Measurements from ENCODE around the gene C3orf33.

Gene C3orf33

GRCh38 chr3:155739154-155739553 is 66.9 kb downstream of the C3orf33 start:
- H3K27ac ChIP-seq (ENCODE audit: low read depth, low read length): no peak overlapping the region
- H3K9ac ChIP-seq (ENCODE audit: low read depth, low read length): no peak overlapping the region
- 90% methylated on average over 5 of the region's 5 CpGs for WGBS

GRCh38 chr3:155738580-155739076 is 67.5 kb downstream of the C3orf33 start:
- Histone ChIP-seq H3K4me1 (ENCODE audit: insufficient read depth, low read length) (peaks cover 21% of the 10 kb centered on the region; the same call in 1 of the 2 replicates), H3K27me3 (ENCODE audit: insufficient read depth, low read length) (no peaks in the 10 kb centered on the region), H3K27ac (ENCODE audit: low read depth, low read length) (no peak overlapping the region), H3K4me3 (ENCODE audit: low read length) (no peak overlapping the region), H3K36me3 (ENCODE audit: insufficient read depth, low read length) (no peaks in the 10 kb centered on the region), H3K9ac (ENCODE audit: low read depth, low read length) (no peak overlapping the region), H3K9me3 (ENCODE audit: insufficient read depth, low read depth, low read length) (no peaks in the 10 kb centered on the region)
- WGBS: 95% methylated on average over 13 of the region's 13 CpGs

More at GRCh38 chr3:155739154-155739553, 66.9 kb downstream of the C3orf33 start:
- Histone ChIP-seq H3K36me3 (ENCODE audit: insufficient read depth, low read length) (no peaks in the 10 kb centered on the region), H3K4me1 (ENCODE audit: insufficient read depth, low read length) (peaks cover 23% of the 10 kb centered on the region; the same call in 1 of the 2 replicates), H3K9me3 (ENCODE audit: insufficient read depth, low read depth, low read length) (no peaks in the 10 kb centered on the region), H3K27me3 (ENCODE audit: insufficient read depth, low read length) (no peaks in the 10 kb centered on the region), H3K4me3 (ENCODE audit: low read length) (no peak overlapping the region)

DNA sequence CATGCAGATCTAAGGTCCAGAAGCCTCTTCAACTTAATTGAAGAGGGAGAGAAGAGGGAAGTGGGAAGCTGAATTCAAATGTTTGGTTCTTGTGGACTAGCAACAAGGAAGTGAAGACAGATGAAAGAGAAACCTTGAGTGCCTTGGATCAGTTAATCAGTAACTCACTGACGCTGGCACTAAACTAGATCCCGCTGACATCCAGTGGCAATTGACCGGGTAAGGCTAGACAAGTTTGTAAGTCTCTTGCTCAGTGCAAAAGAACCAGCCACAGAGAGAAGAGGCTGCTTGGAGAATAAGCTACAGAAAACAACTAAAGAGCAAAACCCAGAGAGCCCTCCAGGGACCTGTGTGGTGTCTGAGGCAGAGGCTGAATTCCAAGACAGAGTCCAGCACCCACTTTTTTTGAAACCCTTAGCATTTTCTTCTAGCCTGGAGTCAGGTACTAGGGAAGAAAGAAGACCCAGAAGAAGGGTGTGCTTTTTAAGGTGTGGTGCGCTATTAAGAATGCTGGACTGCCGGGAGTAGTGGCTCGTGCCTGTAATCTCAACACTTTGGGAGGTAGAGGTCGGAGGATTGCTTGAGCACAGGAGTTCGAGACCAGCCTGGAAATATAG is 68.1 kb downstream of the C3orf33 start:
- Histone ChIP-seq H3K27ac (ENCODE audit: low read depth, low read length) (peak overlapping the region; percentile 43; the same call in 1 of the 2 replicates), H3K27me3 (ENCODE audit: insufficient read depth, low read length) (no peaks in the 10 kb centered on the region), H3K4me1 (ENCODE audit: insufficient read depth, low read length) (peaks cover 19% of the 10 kb centered on the region; the same call in 1 of the 2 replicates), H3K36me3 (ENCODE audit: insufficient read depth, low read length) (no peaks in the 10 kb centered on the region), H3K9me3 (ENCODE audit: insufficient read depth, low read depth, low read length) (no peaks in the 10 kb centered on the region), H3K4me3 (ENCODE audit: low read length) (no peak overlapping the region), H3K9ac (ENCODE audit: low read depth, low read length) (no peak overlapping the region)
- WGBS: 89% methylated on average over 8 of the region's 8 CpGs

DNA sequence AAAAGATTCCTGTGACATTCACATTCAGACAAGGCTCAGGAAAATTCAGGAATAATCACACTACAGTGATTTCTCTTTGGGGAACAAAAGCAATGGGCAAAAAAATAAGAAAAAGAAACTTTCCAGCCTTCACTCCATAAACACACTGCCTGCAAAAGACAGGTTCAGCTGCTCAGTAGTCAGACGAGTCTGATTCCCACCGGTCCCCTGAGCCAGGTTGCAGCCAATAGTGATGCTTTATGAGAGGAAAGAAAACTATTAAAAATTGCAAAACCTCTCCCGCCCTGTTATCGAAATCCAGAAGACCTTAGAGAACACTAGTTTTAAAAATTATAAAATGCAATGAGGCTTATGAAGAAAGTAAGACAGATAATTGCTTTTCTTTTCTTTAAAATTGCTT is 69.7 kb downstream of the C3orf33 start:
- no peaks in the 10 kb centered on the region for H3K36me3 ChIP-seq (ENCODE audit: insufficient read depth, low read length)
- H3K27me3 ChIP-seq (ENCODE audit: insufficient read depth, low read length): no peaks in the 10 kb centered on the region
- no peak overlapping the region for H3K4me3 ChIP-seq (ENCODE audit: low read length)
- H3K4me1 ChIP-seq (ENCODE audit: insufficient read depth, low read length): peaks cover 10% of the 10 kb centered on the region; the same call in 1 of the 2 replicates
- H3K9me3 ChIP-seq (ENCODE audit: insufficient read depth, low read depth, low read length): no peaks in the 10 kb centered on the region
- no peak overlapping the region for H3K9ac ChIP-seq (ENCODE audit: low read depth, low read length)
- no peak overlapping the region for H3K27ac ChIP-seq (ENCODE audit: low read depth, low read length)
- 83% methylated on average over 4 of the region's 4 CpGs for WGBS

DNA sequence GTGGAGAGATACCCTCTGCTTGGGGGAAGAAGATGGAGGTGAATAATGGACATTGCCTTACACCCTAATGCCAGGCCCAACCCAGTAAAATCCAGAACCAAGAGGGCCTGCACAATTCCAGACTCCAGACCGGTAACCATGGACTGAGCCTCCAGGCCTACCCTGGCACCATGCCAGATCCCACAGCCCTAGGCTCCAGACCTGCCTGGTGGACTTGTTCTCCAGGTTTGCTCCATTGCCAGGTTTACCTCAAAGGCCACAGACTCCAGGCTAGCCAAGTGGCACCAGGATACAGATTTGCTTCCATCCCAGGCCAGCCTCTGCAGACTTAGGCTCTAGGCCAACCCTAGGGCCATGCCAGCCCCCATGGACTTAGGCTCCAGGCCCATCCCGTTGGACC is 75.2 kb downstream of the C3orf33 start:
- H3K9ac ChIP-seq (ENCODE audit: low read depth, low read length): no peak overlapping the region
- H3K4me3 ChIP-seq (ENCODE audit: low read length): no peak overlapping the region
- no peak overlapping the region for H3K27ac ChIP-seq (ENCODE audit: low read depth, low read length)
- WGBS: 95% methylated on average over 2 of the region's 2 CpGs
- peaks cover 6% of the 10 kb centered on the region; the same call in 1 of the 2 replicates for H3K4me1 ChIP-seq (ENCODE audit: insufficient read depth, low read length)
- H3K9me3 ChIP-seq (ENCODE audit: insufficient read depth, low read depth, low read length): no peaks in the 10 kb centered on the region
- no peaks in the 10 kb centered on the region for H3K27me3 ChIP-seq (ENCODE audit: insufficient read depth, low read length)
- H3K36me3 ChIP-seq (ENCODE audit: insufficient read depth, low read length): peaks cover 2% of the 10 kb centered on the region; the same call in 1 of the 2 replicates

DNA sequence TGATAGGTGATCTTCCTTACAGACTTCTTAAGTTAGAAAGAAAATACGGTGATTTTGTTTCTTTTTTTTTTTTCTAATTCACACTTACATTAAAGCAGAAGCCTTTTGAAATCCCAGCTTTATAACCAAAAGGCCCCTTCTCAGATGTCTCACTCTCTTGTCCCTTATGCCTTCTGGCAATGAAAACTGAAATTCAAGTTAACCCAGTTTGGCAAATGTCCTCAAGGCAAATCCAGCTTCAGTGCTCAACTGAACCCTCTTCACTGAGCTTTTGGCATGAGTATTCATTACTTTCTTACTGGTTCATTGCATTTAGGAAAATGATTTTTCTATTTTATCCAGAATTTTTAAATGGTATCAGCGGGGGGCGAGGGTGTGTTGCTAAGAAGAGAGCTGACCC is 78.2 kb downstream of the C3orf33 start:
- Histone ChIP-seq H3K36me3 (ENCODE audit: insufficient read depth, low read length) (peaks cover 4% of the 10 kb centered on the region; the same call in 1 of the 2 replicates), H3K9me3 (ENCODE audit: insufficient read depth, low read depth, low read length) (no peaks in the 10 kb centered on the region), H3K4me1 (ENCODE audit: insufficient read depth, low read length) (peaks cover 7% of the 10 kb centered on the region; the same call in 1 of the 2 replicates), H3K27ac (ENCODE audit: low read depth, low read length) (no peak overlapping the region), H3K9ac (ENCODE audit: low read depth, low read length) (no peak overlapping the region), H3K27me3 (ENCODE audit: insufficient read depth, low read length) (no peaks in the 10 kb centered on the region), H3K4me3 (ENCODE audit: low read length) (no peak overlapping the region)
- 97% methylated on average over 3 of the region's 3 CpGs for WGBS

GRCh38 chr3:155714295-155714718 is 91.8 kb downstream of the C3orf33 start:
- Histone ChIP-seq H3K27me3 (ENCODE audit: insufficient read depth, low read length) (no peaks in the 10 kb centered on the region), H3K36me3 (ENCODE audit: insufficient read depth, low read length) (no peaks in the 10 kb centered on the region), H3K4me3 (ENCODE audit: low read length) (no peak overlapping the region), H3K9me3 (ENCODE audit: insufficient read depth, low read depth, low read length) (peaks cover 19% of the 10 kb centered on the region), H3K9ac (ENCODE audit: low read depth, low read length) (no peak overlapping the region), H3K4me1 (ENCODE audit: insufficient read depth, low read length) (peaks cover 20% of the 10 kb centered on the region; the same call in 1 of the 2 replicates), H3K27ac (ENCODE audit: low read depth, low read length) (no peak overlapping the region)
- WGBS: 56% methylated on average over 5 of the region's 5 CpGs
